ENCODE data around the gene G6PD. TPM values are rescaled to one million over a fixed set of nuclear protein-coding genes. Genes with fewer than 3 reads are reported as not detected.
A peak's percentile ranks its signal among the peaks of the same experiment; 100 is the strongest.

G6PD gene
- total and polyA plus RNA-seq, 7 donors = 3.2 to 9.1 (median 6.7) TPM

- H3K27me3 ChIP-seq (ENCODE audit: insufficient read depth in 3 of 3, low read length in 2 of 3) = no peaks in the 10 kb centered on the region
- no peaks in the 10 kb centered on the region for H3K9me3 ChIP-seq
- ATAC-seq = no peak
- 92 to 97% (median 94%) methylated on average over 12 to 17 of the region's 17 CpGs for WGBS, 3 donors
- H3K27ac ChIP-seq = no peak overlapping the region
- peaks cover 17% of the 10 kb centered on the region for H3K4me1 ChIP-seq
- H3K4me3 ChIP-seq = peak overlapping the region; percentile 68
- intact Hi-C loops (cut with DNase I) = no loop called here
- peaks cover 0 to 9% of the 10 kb centered on the region in 2 donors for H3K36me3 ChIP-seq (ENCODE audit: insufficient read depth in 1 of 2, low read depth in 1 of 2)
- DNase-seq = no peak
- TF ChIP-seq, protein P1, sequence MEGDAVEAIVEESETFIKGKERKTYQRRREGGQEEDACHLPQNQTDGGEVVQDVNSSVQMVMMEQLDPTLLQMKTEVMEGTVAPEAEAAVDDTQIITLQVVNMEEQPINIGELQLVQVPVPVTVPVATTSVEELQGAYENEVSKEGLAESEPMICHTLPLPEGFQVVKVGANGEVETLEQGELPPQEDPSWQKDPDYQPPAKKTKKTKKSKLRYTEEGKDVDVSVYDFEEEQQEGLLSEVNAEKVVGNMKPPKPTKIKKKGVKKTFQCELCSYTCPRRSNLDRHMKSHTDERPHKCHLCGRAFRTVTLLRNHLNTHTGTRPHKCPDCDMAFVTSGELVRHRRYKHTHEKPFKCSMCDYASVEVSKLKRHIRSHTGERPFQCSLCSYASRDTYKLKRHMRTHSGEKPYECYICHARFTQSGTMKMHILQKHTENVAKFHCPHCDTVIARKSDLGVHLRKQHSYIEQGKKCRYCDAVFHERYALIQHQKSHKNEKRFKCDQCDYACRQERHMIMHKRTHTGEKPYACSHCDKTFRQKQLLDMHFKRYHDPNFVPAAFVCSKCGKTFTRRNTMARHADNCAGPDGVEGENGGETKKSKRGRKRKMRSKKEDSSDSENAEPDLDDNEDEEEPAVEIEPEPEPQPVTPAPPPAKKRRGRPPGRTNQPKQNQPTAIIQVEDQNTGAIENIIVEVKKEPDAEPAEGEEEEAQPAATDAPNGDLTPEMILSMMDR (IDR thresholded peaks at IDR 0.05) = no peak
These were observed 872 bp downstream of the G6PD start for GRCh38 chrX:154545673-154546274.

GRCh38 chrX:154542723-154543424 lies 3.8 kb downstream of the G6PD start:
- H3K27ac ChIP-seq = peak overlapping the region; percentile 73

GRCh38 chrX:154541896-154542722 lies 4.5 kb downstream of the G6PD start:
- 55 to 79% (median 60%) methylated on average over 10 to 12 of the region's 12 CpGs for WGBS, 3 donors
- H3K4me3 ChIP-seq = peak overlapping the region; percentile 16
- intact Hi-C loops (cut with DNase I) = no loop called here

More at GRCh38 chrX:154542723-154543424, 3.8 kb downstream of the G6PD start:
- no peak for ATAC-seq
- H3K36me3 ChIP-seq (ENCODE audit: insufficient read depth in 1 of 2, low read depth in 1 of 2) = peaks cover 0 to 9% of the 10 kb centered on the region in 2 donors
- peaks cover 11% of the 10 kb centered on the region for H3K4me1 ChIP-seq
- no peaks in the 10 kb centered on the region for H3K27me3 ChIP-seq (ENCODE audit: insufficient read depth in 3 of 3, low read length in 2 of 3)
- TF ChIP-seq, protein P1 (IDR thresholded peaks at IDR 0.05) = no peak
- intact Hi-C loops (cut with DNase I) = no loop called here
- H3K4me3 ChIP-seq = peak overlapping the region; percentile 16
- DNase-seq = no peak
- no peaks in the 10 kb centered on the region for H3K9me3 ChIP-seq
- WGBS, 3 donors = 61 to 82% (median 65%) methylated on average over 15 to 20 of the region's 20 CpGs

DNA sequence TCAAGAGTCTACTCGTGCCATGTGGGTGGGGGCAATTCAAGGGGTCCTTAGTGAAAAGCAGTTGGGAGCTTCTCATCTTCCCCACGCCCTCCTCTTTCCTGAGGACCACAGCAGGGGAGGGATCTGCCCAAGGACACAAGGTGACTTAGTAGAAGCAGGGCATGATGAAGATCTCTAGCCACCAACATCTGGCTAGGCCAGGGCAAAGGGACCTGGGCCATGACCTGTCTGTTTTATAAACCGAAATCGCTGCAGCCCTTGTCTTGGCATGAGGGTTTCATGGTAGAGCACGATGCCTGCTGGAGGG lies 5.1 kb downstream of the G6PD start:
- Histone ChIP-seq H3K36me3 (ENCODE audit: insufficient read depth in 1 of 2, low read depth in 1 of 2) (peaks cover 0 to 9% of the 10 kb centered on the region in 2 donors), H3K27me3 (ENCODE audit: insufficient read depth in 3 of 3, low read length in 2 of 3) (no peaks in the 10 kb centered on the region), H3K4me3 (no peak overlapping the region), H3K4me1 (peaks cover 11% of the 10 kb centered on the region), H3K27ac (peak overlapping the region; percentile 73), H3K9me3 (no peaks in the 10 kb centered on the region)
- ATAC-seq (no peak), DNase-seq (no peak)
- TF ChIP-seq, protein P1 (IDR thresholded peaks at IDR 0.05) = no peak
- intact Hi-C loops (cut with DNase I) = no loop called here
- WGBS, 3 donors = 55 to 79% (median 70%) methylated on average over 4 to 5 of the region's 5 CpGs

More at GRCh38 chrX:154541896-154542722, 4.5 kb downstream of the G6PD start:
- peak; percentile 83 to 85 for DNase-seq
- Histone ChIP-seq H3K9me3 (no peaks in the 10 kb centered on the region), H3K4me1 (peaks cover 11% of the 10 kb centered on the region), H3K36me3 (ENCODE audit: insufficient read depth in 1 of 2, low read depth in 1 of 2) (peaks cover 0 to 9% of the 10 kb centered on the region in 2 donors), H3K27ac (peak overlapping the region; percentile 73), H3K27me3 (ENCODE audit: insufficient read depth in 3 of 3, low read length in 2 of 3) (no peaks in the 10 kb centered on the region)
- ATAC-seq = peak; percentile 27 to 48 (median 37)
- TF ChIP-seq, protein P1 (IDR thresholded peaks at IDR 0.05) = no peak
